Stromal cell of bone marrow (primary cell): Measurements from ENCODE around the gene AGO4.
"Not testable (repeated sequence)": the region's sequence is repeated elsewhere in the genome, so short reads cannot be mapped to it uniquely, and the experiment has no call there.

Experiments used
- DNase-seq: peaks from one replicate; pipeline ENCODE4 v3.0.0-alpha.2; 2012; ENCODE audit warnings: low read depth

Gene AGO4

DNA sequence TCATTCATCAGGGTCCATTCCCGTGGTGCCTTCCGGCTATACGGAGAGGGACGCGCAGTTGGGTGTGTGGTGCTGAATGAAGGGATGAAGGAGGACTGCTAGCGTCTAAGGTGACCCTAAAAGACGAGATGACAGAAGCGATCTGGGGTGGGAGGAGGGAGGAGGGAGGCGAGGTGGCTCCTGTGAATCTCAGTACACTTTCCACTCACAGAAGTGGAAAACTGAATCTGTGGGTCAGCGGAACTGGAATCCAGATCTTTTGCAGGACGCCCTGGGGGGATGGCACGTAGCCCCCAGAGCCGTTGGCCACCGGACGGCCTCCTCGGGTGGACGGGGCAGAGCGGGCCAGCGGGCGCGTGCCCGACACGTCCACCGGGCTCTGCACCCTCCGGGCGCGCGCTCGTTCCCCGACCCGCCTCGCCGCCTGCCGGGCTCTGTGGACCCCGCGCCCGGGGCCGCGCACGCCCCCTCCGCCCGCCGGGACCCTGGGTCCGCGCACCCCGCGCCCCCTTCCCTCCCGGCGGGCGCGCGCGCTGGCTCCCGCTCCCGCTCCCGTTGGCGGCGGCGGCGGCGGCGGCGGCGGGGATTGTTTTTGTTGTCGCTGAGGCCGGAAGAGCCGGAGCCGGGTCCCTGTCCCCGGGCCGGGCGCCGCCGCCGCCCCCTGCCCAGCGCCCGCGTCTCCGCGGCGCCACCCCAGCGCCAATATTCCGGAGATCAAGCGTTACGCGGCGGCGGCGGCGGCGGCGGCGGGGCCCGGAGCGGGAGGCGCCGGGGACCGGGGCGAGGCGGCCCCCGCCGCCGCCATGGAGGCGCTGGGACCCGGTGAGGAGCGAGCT lies at the start of gene AGO4:
AGO4 (plus strand) TSS at position 403 of the 836 bp plus-strand sequence; CDS start at position 804, 401 bp downstream.
- peak; percentile 21 for DNase-seq

DNA sequence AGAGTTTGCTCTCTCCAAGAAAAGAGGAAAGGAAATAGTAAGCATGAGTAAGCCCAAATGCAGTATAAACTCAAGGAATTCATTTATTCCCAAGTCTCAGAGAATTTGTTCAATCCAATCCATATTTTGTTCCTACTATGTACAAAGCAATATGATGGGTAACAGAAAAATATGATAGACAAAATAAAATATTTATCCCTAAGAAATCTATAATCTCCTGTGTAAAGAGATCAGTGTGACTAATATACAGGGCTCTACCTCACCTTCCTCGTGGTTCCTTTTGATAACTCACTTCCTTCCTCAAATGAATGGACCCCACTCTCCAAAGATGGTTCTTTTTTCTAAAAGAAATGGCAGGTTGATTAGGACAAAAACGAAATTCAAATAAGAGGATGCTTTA lies 45.7 kb upstream of the AGO4 start:
- DNase-seq, result no peak

DNA sequence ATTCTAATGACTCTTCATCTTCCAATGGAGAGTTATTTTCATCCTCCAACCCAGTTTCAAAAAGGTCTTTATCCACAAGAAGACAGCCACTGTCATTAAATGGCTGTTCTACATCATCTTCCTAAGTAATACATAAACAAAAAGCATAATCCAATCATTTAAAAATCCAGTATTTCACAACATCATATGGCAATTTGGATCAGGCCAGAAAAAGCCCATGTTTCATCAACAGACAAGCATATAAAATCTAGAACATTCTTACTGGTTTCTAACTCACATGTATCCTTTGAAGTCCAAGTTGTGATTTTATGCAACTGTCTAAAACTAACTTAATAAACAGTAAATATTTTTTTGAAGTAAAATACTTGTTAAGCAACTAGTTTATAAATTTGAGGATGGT lies 44.6 kb upstream of the AGO4 start:
- DNase-seq, result no peak

DNA sequence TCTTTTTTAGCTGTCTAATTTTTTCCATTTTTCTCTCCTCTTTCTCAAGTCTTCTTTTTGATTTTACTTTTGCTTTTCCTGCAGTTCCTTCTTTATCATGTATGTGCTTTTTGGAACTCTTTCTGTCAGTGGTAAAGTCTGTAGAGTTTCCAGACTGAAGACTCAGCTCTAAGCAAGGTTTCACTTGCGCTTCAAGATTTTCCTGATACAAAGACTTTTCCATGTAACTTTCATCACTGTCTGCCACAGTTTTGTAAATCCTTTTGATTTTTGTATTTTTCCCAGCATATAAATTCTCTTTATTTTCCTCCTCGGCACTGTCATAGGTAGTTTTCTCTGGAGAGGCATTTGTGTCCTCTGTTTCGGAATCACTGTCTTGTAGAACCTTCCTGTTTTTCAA lies 43.5 kb upstream of the AGO4 start:
- DNase-seq, result no peak

DNA sequence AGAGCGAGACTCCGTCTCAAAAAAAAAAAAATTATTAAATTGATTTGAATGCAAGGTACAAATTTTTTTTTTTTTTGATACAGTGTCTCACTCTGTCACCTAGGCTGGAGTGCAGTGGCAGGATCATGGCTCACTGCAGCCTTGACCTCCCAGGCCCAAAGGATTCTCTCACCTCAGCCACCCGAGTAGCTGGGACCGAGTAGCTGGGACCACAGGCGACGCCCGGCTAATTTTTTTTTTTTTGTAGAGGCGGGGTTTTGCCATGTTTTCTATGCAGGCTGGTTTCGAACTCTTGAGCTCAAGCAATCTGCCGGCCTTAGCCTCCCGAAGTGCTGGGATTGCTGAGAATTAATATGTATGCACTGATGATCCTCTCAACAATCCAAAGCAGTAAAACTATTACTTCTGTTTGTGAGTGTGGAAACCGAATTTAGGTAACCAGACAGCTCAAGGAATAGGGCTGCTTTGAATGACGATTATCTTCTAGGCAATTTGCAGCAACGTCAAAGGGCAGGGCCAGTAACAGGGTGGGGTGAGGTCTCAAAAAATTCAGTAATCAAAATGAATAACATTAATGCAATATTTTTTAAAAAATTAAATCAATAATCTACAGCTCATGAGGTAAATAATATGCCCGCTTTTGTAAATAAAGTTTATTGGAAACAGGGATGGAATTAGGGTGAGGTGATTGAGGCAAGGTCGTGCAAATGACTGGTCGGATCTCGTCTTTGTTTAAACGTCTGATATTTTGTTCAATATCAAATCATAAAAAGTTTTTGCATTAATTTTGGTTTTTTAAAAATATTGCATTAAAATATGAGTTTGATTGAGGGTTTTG lies 39.2 kb upstream of the AGO4 start:
- DNase-seq, result no peak

DNA sequence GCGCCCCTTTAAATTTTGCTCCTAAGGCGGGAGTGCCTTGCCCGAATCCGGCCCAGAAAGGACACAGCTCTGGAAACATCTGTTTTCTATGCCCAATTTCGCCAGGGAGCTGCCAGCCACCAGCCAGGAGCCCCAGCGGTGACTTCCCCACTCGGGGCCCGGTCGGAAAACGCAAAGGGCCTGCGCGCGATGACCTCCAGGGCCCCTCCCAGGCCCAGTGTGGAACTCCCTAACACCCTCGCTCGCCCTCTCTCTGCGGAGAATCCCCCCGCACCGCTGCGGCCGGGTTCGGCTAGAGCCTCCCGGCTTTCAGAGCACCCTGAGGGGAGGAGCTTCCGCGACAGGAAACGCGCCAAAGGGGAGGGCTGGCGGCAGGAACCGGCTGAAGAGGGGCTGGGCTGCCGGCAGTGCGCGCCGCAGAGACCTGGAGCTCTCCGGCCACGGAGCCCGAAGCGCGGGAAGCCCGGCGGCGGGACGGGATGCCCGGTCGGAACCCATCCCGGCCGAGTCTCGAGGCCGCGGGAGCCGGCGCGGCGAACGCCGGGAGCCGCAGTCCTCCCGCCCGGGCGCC lies 38.5 kb upstream of the AGO4 start:
- DNase-seq, result peak; percentile 74

DNA sequence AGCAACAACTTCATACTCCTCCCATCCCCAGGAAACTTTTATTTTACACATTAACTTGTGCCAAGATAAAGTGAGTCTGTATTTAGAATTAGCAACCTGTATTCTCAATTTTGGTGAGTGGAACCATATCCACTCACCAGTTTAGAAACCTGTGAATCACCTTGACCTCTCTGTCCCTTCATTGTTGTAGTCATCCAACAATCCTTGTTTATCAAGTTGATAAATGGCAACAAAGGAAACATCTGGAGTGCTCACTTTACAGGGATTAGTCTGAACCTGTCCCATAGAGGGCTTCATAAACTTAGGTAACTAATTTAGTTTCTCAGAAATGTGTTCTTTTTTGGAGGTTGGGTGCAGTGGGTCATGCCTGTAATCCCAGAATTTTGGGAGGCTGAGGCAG lies 34.1 kb upstream of the AGO4 start:
- DNase-seq, result no peak

DNA sequence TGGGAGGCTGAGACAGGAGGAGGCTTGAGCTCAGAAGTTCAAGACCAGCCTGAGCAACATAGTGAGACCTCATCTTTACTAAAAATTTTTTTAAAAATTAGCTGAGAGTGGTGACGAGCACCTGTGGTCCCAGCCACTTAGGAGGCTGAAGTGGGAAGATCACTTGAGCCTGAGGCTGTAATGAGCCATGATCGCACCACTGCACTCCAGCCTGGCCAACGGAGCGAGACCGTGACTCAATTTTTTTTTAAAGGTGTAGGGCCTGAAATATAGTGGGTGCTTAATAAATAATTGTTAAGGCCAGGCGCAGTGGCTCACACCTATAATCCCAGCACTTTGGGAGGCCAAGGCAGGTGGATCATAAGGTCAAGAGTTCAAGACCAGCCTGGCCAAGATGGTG lies 31.6 kb upstream of the AGO4 start:
- DNase-seq, result not testable (repeated sequence)

DNA sequence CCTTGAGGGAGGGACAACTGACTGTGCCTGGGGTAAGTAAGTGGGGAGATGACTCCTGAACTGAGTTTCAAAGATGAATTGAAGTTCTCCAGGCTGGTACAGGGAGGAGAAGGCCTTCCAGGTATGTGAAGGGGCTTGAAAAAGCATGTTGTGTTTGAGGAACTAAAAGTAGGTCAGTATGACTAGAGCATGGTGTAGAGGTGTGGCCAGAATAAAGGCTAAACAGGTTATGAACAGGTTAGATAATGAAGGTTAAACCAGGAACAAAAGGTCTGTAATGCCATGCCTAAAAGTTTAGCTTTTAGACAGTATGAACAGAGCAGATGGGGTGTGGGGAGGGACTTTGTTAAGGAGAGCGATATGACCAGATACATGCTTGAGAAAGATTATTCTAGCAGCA lies 30.7 kb upstream of the AGO4 start:
- no peak for DNase-seq

DNA sequence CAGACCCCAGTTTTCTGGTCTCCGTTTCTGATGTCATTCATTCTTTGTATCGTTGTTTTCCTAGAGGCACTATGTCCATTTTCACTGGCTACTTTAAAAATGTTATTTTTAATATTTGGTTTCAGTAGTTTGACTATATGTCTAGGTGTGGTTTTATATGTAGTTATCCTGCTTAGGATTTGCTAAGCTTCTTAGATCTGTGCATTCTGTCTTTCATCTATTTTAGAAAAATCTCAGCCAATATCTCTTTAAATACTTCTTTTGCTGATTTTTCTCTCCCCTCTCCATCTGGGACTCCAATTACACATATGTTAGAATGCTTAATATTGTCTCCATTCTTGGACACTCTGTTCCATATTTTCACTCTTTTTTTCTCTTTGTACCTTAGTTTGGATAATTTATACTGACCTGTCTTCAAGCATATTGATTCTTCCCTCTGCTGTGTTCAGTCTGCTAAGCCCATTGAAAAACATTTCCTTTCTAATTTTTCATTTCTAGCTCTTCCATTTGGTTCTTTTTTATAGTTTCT lies 24.7 kb upstream of the AGO4 start:
- DNase-seq, result no peak

DNA sequence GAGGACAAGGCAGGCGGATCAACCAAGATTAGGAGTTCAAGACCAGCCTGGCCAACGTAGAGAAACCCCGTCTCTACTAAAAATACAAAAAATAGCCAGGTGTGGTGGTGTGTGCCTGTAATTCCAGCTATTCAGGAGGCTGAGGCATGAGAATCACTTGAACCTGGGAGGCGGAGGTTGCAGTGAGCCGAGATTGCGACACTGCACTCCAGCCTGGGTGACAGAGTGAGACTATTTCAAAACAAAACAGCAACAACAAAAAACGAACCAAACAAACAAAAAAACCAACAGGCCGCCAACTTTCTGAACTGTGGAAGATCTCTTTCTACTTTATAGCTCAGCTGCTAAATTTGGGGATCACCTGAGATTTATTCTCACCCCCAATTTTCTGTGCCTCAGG lies 23.5 kb upstream of the AGO4 start:
- not testable (repeated sequence) for DNase-seq

DNA sequence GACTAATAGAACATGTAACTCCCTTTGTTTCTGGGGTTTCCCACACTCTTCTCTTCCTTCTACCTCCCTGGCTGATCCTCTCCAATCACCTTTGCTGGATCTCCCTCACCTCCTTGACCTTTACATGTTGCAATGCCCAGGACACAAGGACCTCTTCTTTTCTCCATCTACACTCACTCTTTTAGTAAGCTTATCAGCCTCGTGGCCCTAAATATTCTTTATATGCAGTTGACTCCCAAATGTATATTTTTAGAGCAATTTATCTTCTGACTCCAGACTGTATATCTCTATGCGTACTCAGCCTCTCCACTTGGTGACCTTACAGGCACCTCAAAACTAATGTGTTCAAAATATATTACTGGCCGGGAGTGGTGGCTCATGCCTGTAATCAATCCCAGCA lies 19.7 kb upstream of the AGO4 start:
- no peak for DNase-seq

DNA sequence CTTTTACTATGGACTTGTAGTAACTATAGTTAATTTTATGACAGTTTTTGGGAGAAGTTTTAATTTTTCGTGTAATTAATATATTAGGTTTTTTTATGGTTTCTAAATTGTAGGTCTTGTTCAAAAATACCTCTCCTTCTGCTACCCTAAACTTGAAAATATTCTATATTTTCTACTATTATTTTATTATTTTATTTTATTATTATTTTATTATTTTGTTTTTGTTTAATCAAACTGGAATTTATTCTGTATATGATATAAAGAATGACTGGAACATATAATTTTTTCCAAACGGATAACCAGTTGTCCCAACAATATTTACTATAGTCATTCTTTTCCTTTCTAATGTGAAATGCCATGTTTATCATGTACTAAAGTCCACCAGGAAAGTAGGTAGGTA lies 17.1 kb upstream of the AGO4 start:
- DNase-seq, result no peak

DNA sequence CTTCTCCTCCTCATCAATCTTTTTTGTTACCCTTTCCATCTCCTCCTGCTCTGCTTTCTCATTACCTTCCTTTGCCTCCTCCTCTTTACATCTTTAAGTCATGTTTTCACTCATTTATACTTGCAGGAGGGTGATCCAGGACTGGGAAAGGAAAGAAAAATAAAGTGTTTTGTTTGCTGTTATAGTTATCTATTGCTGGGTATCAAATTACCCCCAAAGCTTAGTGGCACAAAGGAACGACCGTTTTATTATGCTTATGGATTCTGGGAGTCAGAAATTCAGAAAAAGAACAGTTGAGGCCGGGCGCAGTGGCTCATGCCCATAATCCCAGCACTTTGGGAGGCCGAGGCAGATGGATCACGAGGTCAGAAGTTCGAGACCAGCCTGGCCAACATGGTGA lies 12.5 kb upstream of the AGO4 start:
- no peak for DNase-seq

DNA sequence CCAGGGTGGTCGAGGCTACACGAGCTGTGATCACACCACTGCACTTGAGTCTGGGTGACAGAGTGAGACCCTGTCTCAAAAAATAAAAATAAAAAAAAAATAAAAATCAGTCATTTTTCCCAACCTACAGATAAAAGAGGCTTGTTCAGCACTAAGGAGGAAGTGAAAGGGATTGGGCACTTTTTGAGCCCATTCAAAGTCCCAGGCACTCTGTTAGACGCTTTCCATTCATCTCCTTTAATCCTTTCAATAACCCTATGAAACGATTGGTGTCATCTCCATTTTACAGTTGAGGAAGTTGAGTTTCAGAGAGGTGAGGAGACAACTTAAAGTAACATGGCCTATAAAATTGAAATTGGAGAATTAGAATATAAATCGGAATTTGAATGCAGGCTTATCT lies 10.4 kb upstream of the AGO4 start:
- no peak for DNase-seq

DNA sequence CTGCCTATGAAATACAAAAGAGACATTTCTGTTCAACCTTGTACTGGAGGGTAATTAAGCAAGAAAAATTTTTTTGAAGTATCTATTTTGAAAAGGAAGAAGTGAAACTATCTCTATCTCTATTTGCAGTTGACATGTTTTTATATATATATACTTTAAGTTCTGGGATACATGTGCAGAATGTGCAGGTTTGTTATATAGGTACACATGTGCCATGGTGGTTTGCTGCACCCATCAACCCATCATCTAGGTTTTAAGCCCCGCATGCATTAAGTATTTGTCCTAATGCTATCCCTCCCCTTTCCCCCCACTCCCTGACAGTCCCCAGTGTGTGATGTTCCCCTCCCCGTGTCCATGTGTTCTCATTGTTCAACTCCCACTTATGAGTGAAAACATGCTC lies 9.8 kb upstream of the AGO4 start:
- DNase-seq, result not testable (repeated sequence)

DNA sequence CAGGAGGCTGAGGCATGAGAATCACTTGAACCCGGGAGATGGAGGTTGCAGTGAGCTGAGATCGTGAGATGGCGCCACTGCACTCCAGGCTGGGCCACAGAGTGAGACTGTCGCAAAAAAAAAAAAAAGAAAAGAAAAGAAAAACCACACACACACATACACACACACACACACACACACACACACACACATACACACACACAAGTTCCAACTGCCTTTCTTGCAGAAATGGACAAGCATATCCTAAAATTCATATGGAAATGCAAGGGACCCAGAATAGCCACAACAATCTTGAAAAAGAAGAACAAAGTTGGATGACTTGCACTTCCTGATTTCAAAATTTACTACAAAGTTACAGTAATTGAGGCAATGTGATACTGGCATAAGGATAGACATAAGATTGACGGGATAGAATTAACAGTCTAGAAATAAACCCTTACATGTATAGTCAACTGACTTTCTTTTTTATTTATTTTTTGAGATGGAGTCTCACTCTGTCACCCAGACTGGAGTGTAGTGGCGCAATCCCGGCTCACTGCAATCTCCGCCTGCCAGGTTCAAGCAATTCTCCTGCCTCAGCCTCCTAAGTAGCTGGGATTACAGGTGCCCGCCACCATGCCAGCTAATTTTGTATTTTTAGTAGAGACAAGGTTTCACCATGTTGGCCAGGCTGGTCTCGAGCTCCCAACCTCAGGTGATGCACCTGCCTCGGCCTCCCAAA lies 7.5 kb upstream of the AGO4 start:
- not testable (repeated sequence) for DNase-seq

DNA sequence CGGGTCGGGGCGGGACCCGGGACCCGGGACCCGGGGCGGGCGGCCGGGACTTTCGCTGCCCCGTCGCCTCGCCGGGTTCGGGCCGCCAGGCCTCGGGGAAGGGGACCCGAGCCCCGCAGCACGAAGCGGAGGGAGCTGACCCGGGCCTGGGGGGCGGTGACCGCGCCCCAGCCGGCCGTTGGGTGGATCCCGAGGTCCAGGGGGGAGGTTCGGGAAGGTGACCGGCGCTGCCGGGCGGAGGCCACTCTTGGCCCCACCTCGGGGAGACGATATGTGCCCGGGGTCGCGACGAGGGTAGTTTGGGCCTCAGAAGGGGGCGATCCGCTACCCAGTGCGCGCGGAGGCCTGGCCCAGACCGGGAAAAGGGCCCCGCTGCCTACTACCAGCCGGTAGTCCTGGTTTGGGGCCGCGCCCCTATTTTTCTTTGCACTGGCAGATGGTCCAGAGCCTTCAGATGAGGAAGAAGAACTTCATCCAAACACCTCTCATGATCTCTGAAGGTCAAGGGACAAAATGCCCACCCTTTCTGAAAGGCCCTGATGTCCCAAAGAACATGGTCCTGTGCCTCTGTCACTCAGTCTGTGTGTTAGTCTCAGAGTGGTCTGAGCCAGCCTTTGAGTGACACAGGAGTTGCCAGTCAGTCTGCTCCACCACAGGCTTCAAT lies 766 bp downstream of the AGO4 start:
- DNase-seq, result no peak

DNA sequence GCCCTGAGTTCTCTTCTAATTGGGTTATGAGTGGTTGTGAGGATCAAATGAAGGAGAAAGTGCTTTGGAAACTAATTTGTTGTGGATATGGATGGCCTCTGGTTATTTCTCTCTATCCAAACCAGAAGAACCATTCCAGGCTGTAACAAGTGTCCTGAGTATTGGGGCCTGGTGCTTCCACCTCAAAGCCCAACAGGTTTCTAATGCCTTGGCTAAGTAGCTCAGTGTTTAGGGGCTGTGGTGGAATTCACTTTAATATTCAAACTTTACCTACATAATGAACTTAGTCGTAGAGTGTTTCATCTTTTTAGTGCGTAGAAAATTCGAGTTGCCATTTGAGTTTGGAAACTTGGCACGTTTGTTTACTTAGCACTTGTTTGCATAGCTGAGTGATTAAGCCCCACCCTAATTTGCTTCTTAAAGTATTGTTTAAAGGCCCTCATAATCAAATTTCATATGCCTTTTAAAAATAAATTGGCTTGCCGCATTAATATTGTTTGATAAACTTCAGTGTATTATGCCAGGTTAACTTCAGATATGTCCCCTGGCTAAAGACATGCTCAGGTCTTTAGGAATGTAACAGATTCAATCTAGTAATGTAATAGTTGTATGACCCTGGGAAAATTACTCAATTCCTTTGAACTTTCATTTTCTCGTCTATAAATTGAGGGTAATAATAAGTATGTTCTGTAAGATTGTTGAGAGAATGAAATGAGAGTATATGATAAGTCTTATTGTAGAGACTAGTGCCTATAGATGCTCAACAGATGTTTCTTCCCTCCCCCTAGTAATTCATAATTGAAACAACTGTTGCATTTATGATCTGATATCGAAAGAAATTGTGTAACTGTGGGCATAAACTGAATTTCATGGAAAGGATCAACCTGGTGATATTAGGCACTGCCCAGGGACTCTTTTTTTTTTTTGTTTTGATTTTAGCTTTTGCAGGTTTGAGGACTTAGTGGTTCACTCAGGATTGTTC lies 1.6 kb downstream of the AGO4 start:
- no peak for DNase-seq
